Esophagus (tissue), 2 donors: ENCODE results near the gene CD84. TPM values are rescaled to one million over a fixed set of nuclear protein-coding genes. Genes with fewer than 3 reads are reported as not detected.
A peak's percentile ranks its signal among the peaks of the same experiment; 100 is the strongest.

Experiments
- H3K27ac ChIP-seq, 2 donors: one replicate each; pipeline ENCODE4 v1.5.1; 2013; ENCODE audit warnings: low read depth in 2 of 2, mild to moderate bottlenecking in 2 of 2, inconsistent platforms in 1 of 2, low read length in 1 of 2, moderate library complexity in 1 of 2
- H3K27me3 ChIP-seq, 2 donors: one replicate each; pipeline ENCODE4 v1.6.1; 2013; ENCODE audit warnings: low read length in 2 of 2, control low read depth in 1 of 2, mild to moderate bottlenecking in 1 of 2; ENCODE audit not compliant: insufficient read depth in 2 of 2, control insufficient read depth in 1 of 2
- H3K36me3 ChIP-seq, 2 donors: one replicate each; pipeline ENCODE4 v1.6.1; 2013; ENCODE audit warnings: low read length in 1 of 2; ENCODE audit not compliant: control insufficient read depth in 2 of 2, insufficient read depth in 2 of 2
- H3K4me1 ChIP-seq, 2 donors: one replicate each; pipeline ENCODE4 v1.6.1; 2013; ENCODE audit warnings: low read length in 1 of 2; ENCODE audit not compliant: control insufficient read depth in 2 of 2, insufficient read depth in 2 of 2
- H3K4me3 ChIP-seq, 2 donors: one replicate each; pipeline ENCODE4 v1.5.1; 2013; ENCODE audit warnings: low read length in 2 of 2, mild to moderate bottlenecking in 2 of 2, low read depth in 1 of 2, moderate library complexity in 1 of 2
- H3K9me3 ChIP-seq, 2 donors: one replicate each; pipeline ENCODE4 v1.6.1; 2013; ENCODE audit warnings: mild to moderate bottlenecking in 2 of 2, low read depth in 1 of 2, low read length in 1 of 2, moderate library complexity in 1 of 2; ENCODE audit not compliant: control insufficient read depth in 2 of 2, insufficient read depth in 1 of 2
- WGBS, 2 donors: extraction: QIAGEN DNeasy Blood & Tissue Kit; methylation state at CpG; one replicate each; pipeline ENCODE4 v1.1.7; 2013; 5-methylcytosine and 5-hydroxymethylcytosine counted together
- polyA plus RNA-seq, 2 donors: library from polyadenylated mRNA; stranded (reverse); fragments of 200-250 nt; gene quantifications; one replicate each; pipeline ENCODE4 v1.2.3, GENCODE V29; 2013
- donor health status: healthy with polysubstance abuse.
- donor health status: Bipolar disorder and iron deficiency.

The CD84 gene
- polyA plus RNA-seq, 2 donors: 0.26 to 0.29 TPM

GRCh38 chr1:160548183-160548582, 31.1 kb downstream of the CD84 start:
- WGBS, 2 donors: 68 to 78% methylated on average over 3 of the region's 3 CpGs

GRCh38 chr1:160547422-160547821, 31.9 kb downstream of the CD84 start:
- Histone ChIP-seq H3K36me3 (no peaks in the 10 kb centered on the region), H3K27me3 (no peaks in the 10 kb centered on the region), H3K4me3 (no peak overlapping the region), H3K4me1 (no peaks in the 10 kb centered on the region), H3K9me3 (no peaks in the 10 kb centered on the region), H3K27ac (no peak overlapping the region)
- WGBS, 2 donors: 66 to 82% methylated on average over 4 of the region's 4 CpGs

More at GRCh38 chr1:160548183-160548582, 31.1 kb downstream of the CD84 start:
- Histone ChIP-seq H3K36me3 (no peaks in the 10 kb centered on the region), H3K9me3 (no peaks in the 10 kb centered on the region), H3K4me3 (no peak overlapping the region), H3K27ac (no peak overlapping the region), H3K4me1 (no peaks in the 10 kb centered on the region), H3K27me3 (no peaks in the 10 kb centered on the region)

GRCh38 chr1:160546942-160547341, 32.4 kb downstream of the CD84 start:
- WGBS, 2 donors: 86 to 90% methylated on average over 2 of the region's 2 CpGs
- no peak overlapping the region for H3K4me3 ChIP-seq
- no peaks in the 10 kb centered on the region for H3K27me3 ChIP-seq
- H3K4me1 ChIP-seq: no peaks in the 10 kb centered on the region
- no peaks in the 10 kb centered on the region for H3K36me3 ChIP-seq
- H3K27ac ChIP-seq: no peak overlapping the region
- no peaks in the 10 kb centered on the region for H3K9me3 ChIP-seq

DNA sequence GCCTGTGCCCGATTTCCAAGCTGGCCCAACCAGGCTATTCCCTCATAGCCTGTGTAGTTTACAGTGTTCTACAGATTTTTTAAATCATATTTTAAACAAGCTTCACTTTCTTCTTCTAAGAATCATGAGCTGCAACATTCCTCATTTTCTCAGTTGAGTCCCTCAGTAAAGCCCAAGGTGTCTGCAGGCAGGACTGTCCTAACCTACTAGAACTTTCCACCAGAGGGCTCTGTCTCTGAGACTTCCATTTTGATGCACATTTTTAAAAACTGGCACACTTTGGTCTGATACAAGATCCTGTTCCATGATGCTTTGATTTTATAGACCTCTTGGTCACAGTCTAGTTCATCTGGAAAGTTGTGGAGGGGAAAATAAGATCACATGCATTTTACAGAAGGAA, 34.6 kb downstream of the CD84 start:
- no peak overlapping the region for H3K27ac ChIP-seq
- no peak overlapping the region for H3K4me3 ChIP-seq
- no peaks in the 10 kb centered on the region for H3K9me3 ChIP-seq
- 72 to 77% methylated on average over 1 of the region's 1 CpG for WGBS, 2 donors
- no peaks in the 10 kb centered on the region for H3K27me3 ChIP-seq
- no peaks in the 10 kb centered on the region for H3K4me1 ChIP-seq
- H3K36me3 ChIP-seq: no peaks in the 10 kb centered on the region

- no peaks in the 10 kb centered on the region for H3K36me3 ChIP-seq
- H3K9me3 ChIP-seq: no peaks in the 10 kb centered on the region
- WGBS, 2 donors: 1% methylated on average over 2 of the region's 2 CpGs
- H3K4me3 ChIP-seq: no peak overlapping the region
- H3K27ac ChIP-seq: no peak overlapping the region
- no peaks in the 10 kb centered on the region for H3K27me3 ChIP-seq
- H3K4me1 ChIP-seq: no peaks in the 10 kb centered on the region
These were observed 36.9 kb downstream of the CD84 start for GRCh38 chr1:160542303-160542945.

GRCh38 chr1:160541622-160542302, 37.5 kb downstream of the CD84 start:
- no peaks in the 10 kb centered on the region for H3K4me1 ChIP-seq
- H3K9me3 ChIP-seq: no peaks in the 10 kb centered on the region
- 41 to 64% methylated on average over 1 of the region's 1 CpG for WGBS, 2 donors
- H3K4me3 ChIP-seq: no peak overlapping the region
- H3K27me3 ChIP-seq: no peaks in the 10 kb centered on the region
- H3K36me3 ChIP-seq: no peaks in the 10 kb centered on the region
- H3K27ac ChIP-seq: no peak overlapping the region

DNA sequence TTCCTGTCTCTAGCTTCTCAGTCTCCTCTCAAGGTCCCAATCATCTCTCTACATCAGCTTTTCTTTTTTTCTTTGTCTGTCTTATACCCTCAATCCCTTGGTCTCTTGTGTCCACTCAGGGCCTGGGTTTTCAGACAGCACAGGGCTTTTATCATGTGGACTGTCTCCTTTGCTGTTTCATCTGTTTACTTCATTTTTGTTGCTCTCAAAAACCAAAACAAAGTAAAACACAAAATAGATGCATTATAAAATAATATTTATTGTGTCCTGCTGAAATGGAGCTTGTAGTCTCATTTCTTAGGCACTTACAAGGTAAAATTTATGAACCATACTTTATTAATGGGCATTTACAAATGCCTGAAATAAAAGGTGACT, 38.5 kb downstream of the CD84 start:
- H3K4me3 ChIP-seq: no peak overlapping the region
- H3K27ac ChIP-seq: peak overlapping the region in 1 of 2 donors; percentile 30
- no peaks in the 10 kb centered on the region for H3K27me3 ChIP-seq
- H3K36me3 ChIP-seq: no peaks in the 10 kb centered on the region
- no peaks in the 10 kb centered on the region for H3K9me3 ChIP-seq
- no peaks in the 10 kb centered on the region for H3K4me1 ChIP-seq

GRCh38 chr1:160539990-160540858, 39.1 kb downstream of the CD84 start:
- Histone ChIP-seq H3K4me3 (no peak overlapping the region), H3K27me3 (no peaks in the 10 kb centered on the region), H3K36me3 (no peaks in the 10 kb centered on the region), H3K27ac (peak overlapping the region in 1 of 2 donors; percentile 30), H3K9me3 (peaks cover 0 to 1% of the 10 kb centered on the region in 2 donors), H3K4me1 (no peaks in the 10 kb centered on the region)
- WGBS, 2 donors: 40 to 51% methylated on average over 8 of the region's 8 CpGs

DNA sequence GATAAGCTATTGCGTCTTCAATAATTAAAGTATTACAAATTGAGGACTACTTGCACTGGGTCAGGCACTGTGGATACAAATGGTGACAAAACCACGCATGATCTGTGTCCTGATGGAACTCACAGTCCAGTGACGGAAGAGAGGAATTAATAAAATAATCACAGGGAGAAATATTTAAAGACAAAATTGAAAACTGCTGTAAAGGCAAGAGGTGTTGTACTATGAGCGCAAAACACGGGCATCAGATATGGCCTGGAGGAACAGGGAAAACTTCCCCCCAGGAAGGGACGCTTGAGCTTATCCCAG, 39.7 kb downstream of the CD84 start:
- 65 to 86% methylated on average over 6 of the region's 6 CpGs for whole genome bisulfite sequencing, 2 donors
- H3K27me3 ChIP-seq: no peaks in the 10 kb centered on the region
- H3K36me3 ChIP-seq: no peaks in the 10 kb centered on the region
- H3K4me1 ChIP-seq: no peaks in the 10 kb centered on the region
- H3K9me3 ChIP-seq: peaks cover 0 to 2% of the 10 kb centered on the region in 2 donors
- H3K27ac ChIP-seq: no peak overlapping the region
- H3K4me3 ChIP-seq: no peak overlapping the region
